ENCODE data around the gene ATP6V0A1. TPM values are rescaled to one million over a fixed set of nuclear protein-coding genes. Genes with fewer than 3 reads are reported as not detected.
A peak's percentile ranks its signal among the peaks of the same experiment; 100 is the strongest.

ATP6V0A1 gene
- total and polyA plus RNA-seq, 7 experiments from 2014 or later, result 10.7 to 74.8 (median 17.4) TPM

GRCh38 chr17:42493319-42493718 is 34.6 kb downstream of the ATP6V0A1 start:
- Mint-ChIP-seq H3K4me1 (peaks cover 2 to 10% (median 8%) of the 10 kb centered on the region in 7 donors), H3K36me3 (peaks cover 7 to 45% (median 22%) of the 10 kb centered on the region in 5 donors), H3K4me3 (no peak overlapping the region), H3K9me3 (no peaks in the 10 kb centered on the region), H3K27me3 (peaks cover 0 to 9% (median 3%) of the 10 kb centered on the region in 5 donors), H3K27ac (no peak overlapping the region)
- H3K27me3 ChIP-seq (ENCODE audit: control insufficient read depth in 2 of 2, insufficient read depth in 2 of 2, low read length in 2 of 2), result no peaks in the 10 kb centered on the region
- ChIA-PET POLR2A (interaction anchor here (0.6 kb wide), 1 partner anchor 683 kb away, joined by 5 read pairs; no protein-coding TSS in a partner anchor), CTCF (no interaction called here)
- H3K4me1 ChIP-seq (ENCODE audit: control insufficient read depth in 2 of 2, insufficient read depth in 2 of 2, low read length in 2 of 2), result peaks cover 4 to 9% of the 10 kb centered on the region in 2 donors
- no peak overlapping the region for H3K27ac ChIP-seq (ENCODE audit: low read depth, low read length)
- H3K36me3 ChIP-seq (ENCODE audit: control insufficient read depth in 2 of 3, insufficient read depth in 3 of 3, low read length in 3 of 3), result peaks cover 0 to 28% (median 7%) of the 10 kb centered on the region in 3 experiments
- intact Hi-C loops (cut with micrococcal nuclease), result no loop called here
- H3K4me3 ChIP-seq (ENCODE audit: low read length), result no peak overlapping the region
- ATAC-seq (no peak), DNase-seq (no peak)
- no peaks in the 10 kb centered on the region for H3K9me3 ChIP-seq (ENCODE audit: control insufficient read depth in 2 of 3, low read length in 3 of 3)

GRCh38 chr17:42494673-42495072 is 36.0 kb downstream of the ATP6V0A1 start:
- H3K36me3 ChIP-seq (ENCODE audit: control insufficient read depth in 2 of 3, insufficient read depth in 3 of 3, low read length in 3 of 3), result peaks cover 0 to 22% (median 3%) of the 10 kb centered on the region in 3 experiments
- Mint-ChIP-seq H3K27ac (no peak overlapping the region), H3K9me3 (no peaks in the 10 kb centered on the region), H3K27me3 (peaks cover 0 to 3% (median 2%) of the 10 kb centered on the region in 5 donors), H3K4me3 (no peak overlapping the region), H3K36me3 (peaks cover 6 to 42% (median 20%) of the 10 kb centered on the region in 5 donors), H3K4me1 (peaks cover 0 to 7% (median 2%) of the 10 kb centered on the region in 7 donors)
- CTCF ChIA-PET, result interaction anchor here (1.0 kb wide), 1 partner anchor 64 kb away, joined by 3 read pairs; no protein-coding TSS in a partner anchor
- ATAC-seq (no peak), DNase-seq (no peak)
- no peaks in the 10 kb centered on the region for H3K9me3 ChIP-seq (ENCODE audit: control insufficient read depth in 2 of 3, low read length in 3 of 3)
- H3K4me1 ChIP-seq (ENCODE audit: control insufficient read depth in 2 of 2, insufficient read depth in 2 of 2, low read length in 2 of 2), result peaks cover 0 to 7% of the 10 kb centered on the region in 2 donors
- no peak overlapping the region for H3K4me3 ChIP-seq (ENCODE audit: low read length)
- no peaks in the 10 kb centered on the region for H3K27me3 ChIP-seq (ENCODE audit: control insufficient read depth in 2 of 2, insufficient read depth in 2 of 2, low read length in 2 of 2)
- intact Hi-C loops (cut with micrococcal nuclease), result no loop called here
- no peak overlapping the region for H3K27ac ChIP-seq (ENCODE audit: low read depth, low read length)
- POLR2A ChIA-PET, result no interaction called here

GRCh38 chr17:42498828-42499227 is 40.1 kb downstream of the ATP6V0A1 start:
- Histone ChIP-seq H3K27me3 (ENCODE audit: control insufficient read depth in 2 of 2, insufficient read depth in 2 of 2, low read length in 2 of 2) (no peaks in the 10 kb centered on the region), H3K27ac (ENCODE audit: low read depth, low read length) (no peak overlapping the region), H3K9me3 (ENCODE audit: control insufficient read depth in 2 of 3, low read length in 3 of 3) (no peaks in the 10 kb centered on the region), H3K4me1 (ENCODE audit: control insufficient read depth in 2 of 2, insufficient read depth in 2 of 2, low read length in 2 of 2) (peaks cover 0 to 7% of the 10 kb centered on the region in 2 donors), H3K4me3 (ENCODE audit: low read length) (no peak overlapping the region), H3K36me3 (ENCODE audit: control insufficient read depth in 2 of 3, insufficient read depth in 3 of 3, low read length in 3 of 3) (peaks cover 0 to 37% (median 6%) of the 10 kb centered on the region in 3 experiments)
- ATAC-seq (no peak), DNase-seq (no peak)
- Mint-ChIP-seq H3K9me3 (no peaks in the 10 kb centered on the region), H3K36me3 (peaks cover 6 to 56% (median 20%) of the 10 kb centered on the region in 5 donors), H3K4me1 (peaks cover 0 to 7% (median 0%) of the 10 kb centered on the region in 7 donors), H3K27me3 (no peaks in the 10 kb centered on the region), H3K4me3 (no peak overlapping the region), H3K27ac (no peak overlapping the region)
- POLR2A ChIA-PET, result interaction anchor here (0.6 kb wide), 1 partner anchor 12 kb away, joined by 4 read pairs; no protein-coding TSS in a partner anchor
- CTCF ChIA-PET, result no interaction called here
- intact Hi-C loops (cut with micrococcal nuclease), result no loop called here

GRCh38 chr17:42502091-42502490 is 43.4 kb downstream of the ATP6V0A1 start:
- DNase-seq, result no peak
- Mint-ChIP-seq H3K4me3 (no peak overlapping the region), H3K27ac (no peak overlapping the region), H3K36me3 (peaks cover 6 to 37% (median 15%) of the 10 kb centered on the region in 5 donors), H3K9me3 (no peaks in the 10 kb centered on the region), H3K27me3 (no peaks in the 10 kb centered on the region), H3K4me1 (no peaks in the 10 kb centered on the region)
- no peaks in the 10 kb centered on the region for H3K27me3 ChIP-seq (ENCODE audit: control insufficient read depth in 2 of 2, insufficient read depth in 2 of 2, low read length in 2 of 2)
- no peak for ATAC-seq
- CTCF ChIA-PET, result no interaction called here
- H3K36me3 ChIP-seq (ENCODE audit: control insufficient read depth in 2 of 3, insufficient read depth in 3 of 3, low read length in 3 of 3), result peaks cover 0 to 44% (median 6%) of the 10 kb centered on the region in 3 experiments
- intact Hi-C loops (cut with micrococcal nuclease), result no loop called here
- no peak overlapping the region for H3K27ac ChIP-seq (ENCODE audit: low read depth, low read length)
- no peaks in the 10 kb centered on the region for H3K4me1 ChIP-seq (ENCODE audit: control insufficient read depth in 2 of 2, insufficient read depth in 2 of 2, low read length in 2 of 2)
- POLR2A ChIA-PET, result no interaction called here
- no peaks in the 10 kb centered on the region for H3K9me3 ChIP-seq (ENCODE audit: control insufficient read depth in 2 of 3, low read length in 3 of 3)
- no peak overlapping the region for H3K4me3 ChIP-seq (ENCODE audit: low read length)

GRCh38 chr17:42502926-42503325 is 44.2 kb downstream of the ATP6V0A1 start:
- Mint-ChIP-seq H3K27me3 (no peaks in the 10 kb centered on the region), H3K36me3 (peaks cover 6 to 44% (median 19%) of the 10 kb centered on the region in 5 donors), H3K4me1 (no peaks in the 10 kb centered on the region), H3K9me3 (no peaks in the 10 kb centered on the region), H3K4me3 (no peak overlapping the region), H3K27ac (no peak overlapping the region)
- intact Hi-C loops (cut with micrococcal nuclease), result no loop called here
- H3K4me1 ChIP-seq (ENCODE audit: control insufficient read depth in 2 of 2, insufficient read depth in 2 of 2, low read length in 2 of 2), result no peaks in the 10 kb centered on the region
- POLR2A ChIA-PET, result no interaction called here
- no peak overlapping the region for H3K4me3 ChIP-seq (ENCODE audit: low read length)
- no peaks in the 10 kb centered on the region for H3K9me3 ChIP-seq (ENCODE audit: control insufficient read depth in 2 of 3, low read length in 3 of 3)
- H3K27me3 ChIP-seq (ENCODE audit: control insufficient read depth in 2 of 2, insufficient read depth in 2 of 2, low read length in 2 of 2), result no peaks in the 10 kb centered on the region
- DNase-seq (no peak), ATAC-seq (no peak)
- CTCF ChIA-PET, result no interaction called here
- peaks cover 0 to 50% (median 6%) of the 10 kb centered on the region in 3 experiments for H3K36me3 ChIP-seq (ENCODE audit: control insufficient read depth in 2 of 3, insufficient read depth in 3 of 3, low read length in 3 of 3)
- H3K27ac ChIP-seq (ENCODE audit: low read depth, low read length), result no peak overlapping the region

GRCh38 chr17:42507671-42508070 is 49.0 kb downstream of the ATP6V0A1 start:
- intact Hi-C loops (cut with micrococcal nuclease), result no loop called here
- Mint-ChIP-seq H3K27me3 (no peaks in the 10 kb centered on the region), H3K4me3 (no peak overlapping the region), H3K9me3 (no peaks in the 10 kb centered on the region), H3K36me3 (peaks cover 2 to 32% (median 18%) of the 10 kb centered on the region in 5 donors), H3K27ac (peak overlapping the region in 1 of 9 donors; percentile 54), H3K4me1 (peaks cover 0 to 19% (median 0%) of the 10 kb centered on the region in 7 donors)
- no peak for DNase-seq
- Histone ChIP-seq H3K27me3 (ENCODE audit: control insufficient read depth in 2 of 2, insufficient read depth in 2 of 2, low read length in 2 of 2) (no peaks in the 10 kb centered on the region), H3K4me3 (ENCODE audit: low read length) (no peak overlapping the region), H3K36me3 (ENCODE audit: control insufficient read depth in 2 of 3, insufficient read depth in 3 of 3, low read length in 3 of 3) (peaks cover 0 to 48% (median 0%) of the 10 kb centered on the region in 3 experiments), H3K4me1 (ENCODE audit: control insufficient read depth in 2 of 2, insufficient read depth in 2 of 2, low read length in 2 of 2) (no peaks in the 10 kb centered on the region), H3K27ac (ENCODE audit: low read depth, low read length) (no peak overlapping the region), H3K9me3 (ENCODE audit: control insufficient read depth in 2 of 3, low read length in 3 of 3) (no peaks in the 10 kb centered on the region)
- CTCF ChIA-PET, result no interaction called here
- ATAC-seq, result no peak
- POLR2A ChIA-PET, result no interaction called here

All from naive thymus-derived CD4-positive, alpha-beta T cell (primary cell).